Ishikawa (cell line): Measurements from ENCODE around the gene SAP130.

Experiments used
- CEBPB ChIP-seq: IDR thresholded peaks from 2 replicates; pipeline ENCODE4 v1.6.1; 2012
- EP300 ChIP-seq: IDR thresholded peaks from 2 replicates; pipeline ENCODE4 v1.6.1; 2012; ENCODE audit warnings: borderline replicate concordance
- MAX ChIP-seq: IDR thresholded peaks from 2 replicates; pipeline ENCODE4 v1.6.1; 2012
- NFIC ChIP-seq: IDR thresholded peaks from 2 replicates; pipeline ENCODE4 v1.6.1; 2012
- REST ChIP-seq: IDR thresholded peaks from 2 replicates; pipeline ENCODE4 v1.6.1; 2012; ENCODE audit warnings: low read depth, mild to moderate bottlenecking
- TAF1 ChIP-seq: IDR thresholded peaks from 2 replicates; pipeline ENCODE4 v1.6.1; 2012; ENCODE audit warnings: low read depth, mild to moderate bottlenecking
- TCF12 ChIP-seq: IDR thresholded peaks from 2 replicates; pipeline ENCODE4 v1.6.1; 2012; ENCODE audit warnings: low read depth
- TEAD4 ChIP-seq: IDR thresholded peaks from 2 replicates; pipeline ENCODE4 v1.6.1; 2012
- USF1 ChIP-seq: IDR thresholded peaks from 2 replicates; pipeline ENCODE4 v1.6.1; 2012
- ZBTB7A ChIP-seq: IDR thresholded peaks from 2 replicates; pipeline ENCODE4 v1.6.1; 2012; ENCODE audit warnings: low read depth

GRCh38 chr2:128016620-128017019, 11.2 kb downstream of the SAP130 start:
- TF ChIP-seq NFIC: no peak
- no peak for TF ChIP-seq TEAD4
- no peak for TF ChIP-seq TAF1
- TF ChIP-seq EP300: no peak
- no peak for TF ChIP-seq REST
- TF ChIP-seq CEBPB: no peak
- no peak for TF ChIP-seq USF1
- TF ChIP-seq TCF12: no peak
- no peak for TF ChIP-seq ZBTB7A
- no peak for TF ChIP-seq MAX
